HepG2 (cell line): Measurements from ENCODE around the gene KANSL1.
A peak's percentile ranks its signal among the peaks of the same experiment; 100 is the strongest.

ENCODE experiments used
- CBX5 ChIP-seq: sonication (generic); formaldehyde crosslinking; IDR thresholded peaks from 2 replicates; pipeline ENCODE4 v1.4.0; 2020; ENCODE audit warnings: missing genetic modification reagents, borderline replicate concordance
- RFXAP ChIP-seq: sonication (generic); formaldehyde crosslinking; IDR thresholded peaks from 2 replicates; pipeline ENCODE4 v1.4.0; 2020; ENCODE audit warnings: missing genetic modification reagents, borderline replicate concordance
- XRCC5 ChIP-seq: fragments of 200-400 bp; formaldehyde crosslinking; optimal IDR thresholded peaks from 2 replicates; pipeline ENCODE3; 2017; ENCODE audit warnings: mild to moderate bottlenecking, low read length
- ZNF335 ChIP-seq: sonication (generic); formaldehyde crosslinking; IDR thresholded peaks from 2 replicates; pipeline ENCODE4 v1.4.0; 2020; ENCODE audit warnings: missing genetic modification reagents
- ZNF558 ChIP-seq: sonication (generic); formaldehyde crosslinking; IDR thresholded peaks from 2 replicates; pipeline ENCODE4 v1.9.0; 2022; ENCODE audit warnings: mild to moderate bottlenecking, missing genetic modification reagents, borderline replicate concordance
- ZZZ3 ChIP-seq: sonication (generic); formaldehyde crosslinking; IDR thresholded peaks from 2 replicates; pipeline ENCODE4 v1.4.0; 2020; ENCODE audit warnings: missing genetic modification reagents, mild to moderate bottlenecking, borderline replicate concordance
- TF ChIP-seq, protein P1 (sequence below): sonication (generic); formaldehyde crosslinking; conservative IDR thresholded peaks from 2 replicates; pipeline ENCODE4 v1.4.0; 2020; ENCODE audit warnings: missing genetic modification reagents
- TF ChIP-seq, protein P2 (sequence below): sonication (generic); formaldehyde crosslinking; IDR thresholded peaks from 2 replicates; pipeline ENCODE4 v1.5.0; 2020; ENCODE audit warnings: mild to moderate bottlenecking, missing genetic modification reagents, moderate library complexity

- no peak for TF ChIP-seq CBX5 (CRISPR knock-in tag)
- TF ChIP-seq RFXAP (CRISPR knock-in tag) = no peak
- no peak for TF ChIP-seq ZNF335
- TF ChIP-seq, protein P1, sequence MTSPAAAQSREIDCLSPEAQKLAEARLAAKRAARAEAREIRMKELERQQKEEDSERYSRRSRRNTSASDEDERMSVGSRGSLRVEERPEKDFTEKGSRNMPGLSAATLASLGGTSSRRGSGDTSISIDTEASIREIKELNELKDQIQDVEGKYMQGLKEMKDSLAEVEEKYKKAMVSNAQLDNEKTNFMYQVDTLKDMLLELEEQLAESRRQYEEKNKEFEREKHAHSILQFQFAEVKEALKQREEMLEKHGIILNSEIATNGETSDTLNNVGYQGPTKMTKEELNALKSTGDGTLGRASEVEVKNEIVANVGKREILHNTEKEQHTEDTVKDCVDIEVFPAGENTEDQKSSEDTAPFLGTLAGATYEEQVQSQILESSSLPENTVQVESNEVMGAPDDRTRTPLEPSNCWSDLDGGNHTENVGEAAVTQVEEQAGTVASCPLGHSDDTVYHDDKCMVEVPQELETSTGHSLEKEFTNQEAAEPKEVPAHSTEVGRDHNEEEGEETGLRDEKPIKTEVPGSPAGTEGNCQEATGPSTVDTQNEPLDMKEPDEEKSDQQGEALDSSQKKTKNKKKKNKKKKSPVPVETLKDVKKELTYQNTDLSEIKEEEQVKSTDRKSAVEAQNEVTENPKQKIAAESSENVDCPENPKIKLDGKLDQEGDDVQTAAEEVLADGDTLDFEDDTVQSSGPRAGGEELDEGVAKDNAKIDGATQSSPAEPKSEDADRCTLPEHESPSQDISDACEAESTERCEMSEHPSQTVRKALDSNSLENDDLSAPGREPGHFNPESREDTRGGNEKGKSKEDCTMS = no peak
- TF ChIP-seq ZZZ3 (CRISPR knock-in tag) = no peak
- TF ChIP-seq, protein P2, sequence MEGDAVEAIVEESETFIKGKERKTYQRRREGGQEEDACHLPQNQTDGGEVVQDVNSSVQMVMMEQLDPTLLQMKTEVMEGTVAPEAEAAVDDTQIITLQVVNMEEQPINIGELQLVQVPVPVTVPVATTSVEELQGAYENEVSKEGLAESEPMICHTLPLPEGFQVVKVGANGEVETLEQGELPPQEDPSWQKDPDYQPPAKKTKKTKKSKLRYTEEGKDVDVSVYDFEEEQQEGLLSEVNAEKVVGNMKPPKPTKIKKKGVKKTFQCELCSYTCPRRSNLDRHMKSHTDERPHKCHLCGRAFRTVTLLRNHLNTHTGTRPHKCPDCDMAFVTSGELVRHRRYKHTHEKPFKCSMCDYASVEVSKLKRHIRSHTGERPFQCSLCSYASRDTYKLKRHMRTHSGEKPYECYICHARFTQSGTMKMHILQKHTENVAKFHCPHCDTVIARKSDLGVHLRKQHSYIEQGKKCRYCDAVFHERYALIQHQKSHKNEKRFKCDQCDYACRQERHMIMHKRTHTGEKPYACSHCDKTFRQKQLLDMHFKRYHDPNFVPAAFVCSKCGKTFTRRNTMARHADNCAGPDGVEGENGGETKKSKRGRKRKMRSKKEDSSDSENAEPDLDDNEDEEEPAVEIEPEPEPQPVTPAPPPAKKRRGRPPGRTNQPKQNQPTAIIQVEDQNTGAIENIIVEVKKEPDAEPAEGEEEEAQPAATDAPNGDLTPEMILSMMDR (CRISPR knock-in tag) = peak; percentile 80
- TF ChIP-seq XRCC5 = peak; percentile 67
- TF ChIP-seq ZNF558 = no peak
These were observed 19.6 kb upstream of the KANSL1 start for GRCh38 chr17:46212634-46213435.
